Gastroesophageal sphincter (tissue), 3 donors: ENCODE results near the gene DCDC1.

Source experiments
- CTCF ChIP-seq, 4 experiments: fragments of 200-600 bp in 2 of 4; fragments of 450-650 bp in 2 of 4; sonication (generic) in 1 of 4; IDR thresholded peaks; one replicate each; pipeline ENCODE4 v1.5.1; 2017 to 2019; ENCODE audit warnings: antibody characterized with exemption in 4 of 4, mild to moderate bottlenecking in 2 of 4, moderate library complexity in 2 of 4
- EP300 ChIP-seq: sonication (generic); formaldehyde crosslinking; IDR thresholded peaks from one replicate; pipeline ENCODE4 v1.6.1; 2017; ENCODE audit warnings: antibody characterized with exemption, mild to moderate bottlenecking
- POLR2A ChIP-seq, 2 donors: fragments of 450-650 bp; IDR thresholded peaks; one replicate each; pipeline ENCODE4 v1.6.1; 2017; ENCODE audit warnings: antibody characterized with exemption in 2 of 2, mild to moderate bottlenecking in 2 of 2, moderate library complexity in 1 of 2
- POLR2AphosphoS5 ChIP-seq: sonication (generic); formaldehyde crosslinking; IDR thresholded peaks from one replicate; pipeline ENCODE4 v1.6.1; 2017; ENCODE audit warnings: antibody characterized with exemption

DNA sequence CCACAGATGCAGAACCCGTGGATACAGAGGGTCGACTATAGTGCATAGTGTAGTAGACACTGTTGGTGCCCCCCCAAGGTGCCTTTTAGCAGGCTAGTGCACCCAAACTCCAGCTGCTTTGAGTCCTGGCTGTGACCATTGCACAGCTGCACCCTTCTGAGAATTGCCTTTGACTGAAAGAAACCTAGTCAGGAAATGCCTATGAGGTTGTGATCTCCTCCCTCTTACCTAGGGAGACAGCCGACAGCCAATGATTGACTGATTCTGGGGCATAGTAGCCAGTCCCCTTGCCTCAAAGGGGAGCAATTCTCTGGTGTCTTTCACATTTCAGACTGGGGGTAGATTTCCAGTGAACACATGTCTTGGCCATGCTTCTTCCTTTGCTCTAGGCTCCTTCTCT is 74.2 kb downstream of the DCDC1 start:
- TF ChIP-seq CTCF (IDR thresholded peaks at IDR 0.05) (no peak), EP300 (no peak), POLR2A (IDR thresholded peaks at IDR 0.05) (no peak), POLR2AphosphoS5 (no peak)
